MG63 (cell line): ENCODE data around the gene MACROH2A2. TPM values are rescaled to one million over a fixed set of nuclear protein-coding genes. Genes with fewer than 3 reads are reported as not detected.
"Not testable (repeated sequence)": the region's sequence is repeated elsewhere in the genome, so short reads cannot be mapped to it uniquely, and the experiment has no call there.

Experiments used
- DNase-seq: peaks from one replicate; pipeline ENCODE4 v3.0.0-alpha.2; 2020
- H3K27me3 ChIP-seq: fragments of 250-450 bp; sonication (Bioruptor Pico); 2 replicates; pipeline ENCODE4 v1.5.1; 2020; ENCODE audit warnings: mild to moderate bottlenecking, moderate library complexity
- H3K36me3 ChIP-seq: fragments of 250-450 bp; sonication (Bioruptor Pico); 2 replicates; pipeline ENCODE4 v1.5.1; 2020; ENCODE audit warnings: mild to moderate bottlenecking, moderate library complexity
- H3K4me3 ChIP-seq: fragments of 250-450 bp; sonication (Bioruptor Pico); 2 replicates; pipeline ENCODE4 v1.5.1; 2020; ENCODE audit warnings: mild to moderate bottlenecking, moderate library complexity
- H3K9me3 ChIP-seq: fragments of 250-450 bp; sonication (Bioruptor Pico); 2 replicates; pipeline ENCODE4 v1.5.1; 2020; ENCODE audit warnings: mild to moderate bottlenecking, moderate library complexity
- total RNA-seq: library from RNA; depleted of rRNA; stranded (reverse); fragments of >200 nt; shearing (Covaris generic); gene quantifications from 2 replicates; pipeline ENCODE4 v1.2.3, GENCODE V29; 2014; ENCODE audit warnings: low replicate concordance; rRNA removed

Gene MACROH2A2
- 15.0 and 16.3 TPM in 2 replicates for total RNA-seq

DNA sequence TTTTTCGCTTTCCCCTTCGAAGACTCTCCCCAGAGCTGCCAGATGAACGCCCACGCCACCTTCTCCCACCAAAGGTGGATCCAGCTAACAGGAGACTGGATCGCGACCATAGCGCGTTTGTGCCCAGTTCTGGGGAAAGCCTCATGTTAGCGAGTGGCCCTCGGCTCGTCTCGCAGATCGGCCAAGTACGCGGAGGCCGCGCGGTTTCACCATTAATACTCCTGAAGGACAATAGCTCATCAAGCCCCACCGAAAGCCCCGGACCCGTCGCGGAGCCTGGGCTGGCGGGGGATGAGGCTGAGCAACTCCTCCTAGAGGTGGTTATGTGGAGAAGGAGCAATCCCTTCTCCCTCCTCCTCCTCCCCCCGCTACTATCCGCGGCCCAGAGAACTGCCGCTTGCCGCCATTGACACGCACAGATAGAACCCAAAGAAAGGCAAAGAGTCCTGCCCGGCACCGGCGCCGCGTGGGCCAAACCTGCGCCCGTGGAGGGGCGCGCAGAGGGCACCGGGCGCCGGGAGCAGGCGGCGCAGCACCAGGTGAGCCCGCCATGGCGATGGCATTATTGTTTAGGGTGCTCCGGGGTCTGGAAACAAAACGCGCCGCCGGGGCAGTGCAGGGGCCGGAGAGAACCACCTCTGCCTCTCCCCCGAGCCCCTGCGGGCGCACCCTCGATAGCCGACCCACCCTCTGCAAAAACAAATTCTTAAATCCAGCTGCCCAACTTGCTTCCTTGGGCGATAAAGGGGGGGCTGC is at the start of gene MACROH2A2:
Gene MACROH2A2 (plus strand): TSS at position 385 of the 756 bp plus-strand sequence. CDS start 22,813 bp downstream, outside the sequence.
- H3K4me3 ChIP-seq: peak within 1 kb of the TSS; percentile 62
- no peaks in the 10 kb centered on the region for H3K9me3 ChIP-seq
- peaks cover 23% of the 10 kb centered on the region for H3K27me3 ChIP-seq
- peak; percentile 65 for DNase-seq
- H3K36me3 ChIP-seq: no peaks in the 10 kb centered on the region

DNA sequence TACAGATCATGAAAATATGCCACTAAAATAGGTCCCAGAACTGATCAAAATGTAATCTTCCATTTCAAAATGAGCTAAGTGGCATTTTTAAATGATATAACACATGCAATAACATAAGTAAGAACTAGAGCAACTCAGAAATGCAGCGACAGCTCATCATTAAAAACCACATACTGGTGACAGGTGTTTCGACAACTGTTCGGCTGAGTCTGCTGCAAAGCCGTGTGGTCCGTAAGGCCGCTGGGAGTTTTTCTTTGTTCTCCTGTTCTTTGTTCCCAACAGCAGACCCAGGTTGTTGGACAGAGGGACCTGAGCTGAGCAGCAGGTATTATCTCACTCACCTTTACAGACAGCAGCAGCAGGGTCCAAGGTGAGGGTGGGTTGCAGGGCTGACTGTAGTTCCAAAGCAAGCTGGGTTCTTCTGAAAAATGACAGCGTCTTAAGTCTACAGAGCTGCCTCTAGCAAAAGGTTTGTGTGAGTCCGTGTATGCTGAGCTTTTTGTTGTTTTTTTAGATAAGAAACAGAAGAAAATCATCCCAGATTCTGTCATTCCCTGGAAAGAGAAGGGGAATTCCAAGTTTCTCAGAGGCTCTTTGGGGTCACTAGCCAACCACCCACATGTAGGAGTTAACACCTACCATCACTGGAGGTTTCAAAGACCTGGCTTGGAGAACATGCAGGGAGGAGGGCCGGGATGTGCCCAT is 45.4 kb upstream of the MACROH2A2 start:
- H3K27me3 ChIP-seq: peaks cover 15% of the 10 kb centered on the region
- H3K4me3 ChIP-seq: no peak overlapping the region
- no peak for DNase-seq
- H3K36me3 ChIP-seq: no peaks in the 10 kb centered on the region
- H3K9me3 ChIP-seq: no peaks in the 10 kb centered on the region

GRCh38 chr10:70031215-70031614 is 21.4 kb upstream of the MACROH2A2 start:
- no peak for DNase-seq
- H3K36me3 ChIP-seq: no peaks in the 10 kb centered on the region
- H3K9me3 ChIP-seq: peaks cover 6% of the 10 kb centered on the region
- H3K27me3 ChIP-seq: 0 out of 2 replicates have a peak, but pooled peaks cover 3% of the 10 kb centered on the region
- no peak overlapping the region for H3K4me3 ChIP-seq

GRCh38 chr10:70032667-70033289 is 19.9 kb upstream of the MACROH2A2 start:
- H3K9me3 ChIP-seq: peaks cover 6% of the 10 kb centered on the region
- H3K27me3 ChIP-seq: 0 out of 2 replicates have a peak, but pooled peaks cover 3% of the 10 kb centered on the region
- DNase-seq: no peak
- H3K36me3 ChIP-seq: no peaks in the 10 kb centered on the region
- no peak overlapping the region for H3K4me3 ChIP-seq

- DNase-seq: no peak
Measured at GRCh38 chr10:70034232-70034631, 18.4 kb upstream of the MACROH2A2 start.

GRCh38 chr10:70035531-70035930 is 17.1 kb upstream of the MACROH2A2 start:
- Histone ChIP-seq H3K9me3 (peaks cover 2% of the 10 kb centered on the region), H3K4me3 (no peak overlapping the region)
- DNase-seq: no peak

More at GRCh38 chr10:70034232-70034631, 18.4 kb upstream of the MACROH2A2 start:
- Histone ChIP-seq H3K4me3 (no peak overlapping the region), H3K36me3 (no peaks in the 10 kb centered on the region), H3K27me3 (peaks cover 3% of the 10 kb centered on the region; the same call in 1 of the 2 replicates), H3K9me3 (peaks cover 3% of the 10 kb centered on the region)

DNA sequence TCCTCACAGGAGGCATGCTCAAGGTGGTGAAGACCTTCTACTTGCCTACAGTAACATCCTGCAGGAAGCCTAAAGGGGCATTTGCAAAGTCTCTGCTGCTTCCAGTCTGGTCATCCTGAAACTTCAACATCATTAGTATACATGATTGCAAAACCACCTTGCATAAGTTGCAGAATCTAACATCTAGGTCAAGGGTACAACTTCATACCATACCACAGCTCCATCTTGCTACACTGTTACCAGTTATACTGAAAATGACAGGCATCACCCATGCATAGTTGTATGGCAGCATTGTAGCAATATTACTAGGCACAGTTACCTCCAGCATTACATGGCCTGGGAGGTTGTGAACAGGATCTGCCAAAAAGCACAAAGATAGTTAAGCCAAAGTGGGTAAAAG is 13.7 kb upstream of the MACROH2A2 start:
- no peak for DNase-seq
- peaks cover 9% of the 10 kb centered on the region for H3K27me3 ChIP-seq
- H3K9me3 ChIP-seq: no peaks in the 10 kb centered on the region
- no peak overlapping the region for H3K4me3 ChIP-seq
- H3K36me3 ChIP-seq: no peaks in the 10 kb centered on the region

More at GRCh38 chr10:70035531-70035930, 17.1 kb upstream of the MACROH2A2 start:
- no peaks in the 10 kb centered on the region for H3K36me3 ChIP-seq
- peaks cover 3% of the 10 kb centered on the region; the same call in 1 of the 2 replicates for H3K27me3 ChIP-seq

GRCh38 chr10:70041016-70041415 is 11.6 kb upstream of the MACROH2A2 start:
- no peak for DNase-seq
- Histone ChIP-seq H3K4me3 (no peak overlapping the region), H3K27me3 (peaks cover 13% of the 10 kb centered on the region), H3K36me3 (no peaks in the 10 kb centered on the region), H3K9me3 (no peaks in the 10 kb centered on the region)

- H3K9me3 ChIP-seq, DNase-seq, H3K4me3 ChIP-seq, H3K36me3 ChIP-seq: not testable (repeated sequence)
- H3K27me3 ChIP-seq: peaks cover 13% of the 10 kb centered on the region
Measured at GRCh38 chr10:70041739-70042138, 10.9 kb upstream of the MACROH2A2 start.

DNA sequence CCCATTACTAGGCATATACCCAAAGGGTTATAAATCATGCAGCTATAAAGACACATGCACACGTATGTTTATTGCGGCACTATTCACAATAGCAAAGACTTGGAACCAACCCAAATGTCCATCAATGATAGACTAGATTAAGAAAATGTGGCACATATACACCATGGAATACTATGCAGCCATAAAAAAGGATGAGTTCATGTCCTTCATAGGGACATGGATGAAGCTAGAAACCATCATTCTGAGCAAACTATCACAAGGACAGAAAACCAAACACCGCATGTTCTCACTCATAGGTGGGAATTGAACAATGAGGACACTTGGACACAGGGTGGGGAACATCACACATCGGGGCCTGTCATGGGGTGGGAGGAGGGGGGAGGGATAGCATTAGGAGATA is 5.6 kb upstream of the MACROH2A2 start:
- H3K27me3 ChIP-seq: peaks cover 15% of the 10 kb centered on the region
- H3K4me3 ChIP-seq, H3K9me3 ChIP-seq, DNase-seq, H3K36me3 ChIP-seq: not testable (repeated sequence)

DNA sequence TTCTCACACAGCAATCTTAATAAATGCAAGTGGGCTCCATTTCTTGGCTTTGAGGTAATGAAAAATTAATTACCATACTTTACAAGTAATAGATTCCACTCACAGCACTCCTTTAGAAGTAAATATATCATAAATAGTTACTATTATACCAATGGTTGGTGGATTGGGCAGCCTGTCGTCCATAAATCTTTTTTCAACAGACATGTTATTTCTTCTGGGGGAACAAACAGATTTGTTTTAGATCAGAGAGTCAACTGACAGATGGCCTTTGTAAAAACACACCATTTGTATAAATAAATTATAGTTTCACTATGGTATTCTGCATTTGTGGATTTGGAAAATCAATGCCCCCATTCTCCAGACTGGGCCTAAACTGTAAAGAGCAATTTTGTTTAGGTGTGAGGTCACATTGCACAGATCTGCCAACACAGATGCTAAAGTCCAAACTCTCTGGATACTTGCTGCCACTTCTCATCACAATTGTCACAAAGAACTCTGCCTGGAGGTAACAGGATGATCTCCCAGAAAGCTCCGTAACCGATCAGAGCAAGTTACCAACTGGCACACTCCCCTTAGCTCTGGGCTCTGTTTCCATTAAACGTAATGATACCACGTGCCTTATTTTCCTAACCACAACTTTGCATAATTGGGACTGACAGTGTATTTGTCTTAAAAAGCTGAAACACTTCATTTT is 4.5 kb upstream of the MACROH2A2 start:
- H3K4me3 ChIP-seq: no peak overlapping the region
- no peaks in the 10 kb centered on the region for H3K9me3 ChIP-seq
- no peak for DNase-seq
- H3K36me3 ChIP-seq: no peaks in the 10 kb centered on the region
- H3K27me3 ChIP-seq: peaks cover 23% of the 10 kb centered on the region

DNA sequence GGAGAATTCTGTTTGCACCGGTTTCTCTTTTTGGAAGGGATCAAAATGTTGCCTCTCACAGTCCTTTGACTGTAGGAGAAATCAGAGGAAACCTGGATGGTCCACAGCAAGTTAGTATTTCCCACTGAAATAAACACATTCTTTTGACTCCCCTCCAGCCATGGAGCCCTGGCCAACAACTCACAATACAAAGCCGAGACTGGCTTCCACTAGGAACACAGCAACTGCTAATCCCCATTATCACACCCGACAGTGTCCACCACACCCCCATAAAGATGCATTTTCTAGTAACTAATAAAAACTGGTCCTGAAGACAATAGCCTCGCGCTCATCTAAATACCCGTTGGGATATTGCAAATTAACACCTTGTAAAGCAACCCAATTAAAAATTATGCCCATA is 798 bp upstream of the MACROH2A2 start:
- peaks cover 23% of the 10 kb centered on the region for H3K27me3 ChIP-seq
- no peaks in the 10 kb centered on the region for H3K36me3 ChIP-seq
- DNase-seq: no peak
- no peaks in the 10 kb centered on the region for H3K9me3 ChIP-seq
- H3K4me3 ChIP-seq: peak overlapping the region; percentile 62; the same call in 1 of the 2 replicates

DNA sequence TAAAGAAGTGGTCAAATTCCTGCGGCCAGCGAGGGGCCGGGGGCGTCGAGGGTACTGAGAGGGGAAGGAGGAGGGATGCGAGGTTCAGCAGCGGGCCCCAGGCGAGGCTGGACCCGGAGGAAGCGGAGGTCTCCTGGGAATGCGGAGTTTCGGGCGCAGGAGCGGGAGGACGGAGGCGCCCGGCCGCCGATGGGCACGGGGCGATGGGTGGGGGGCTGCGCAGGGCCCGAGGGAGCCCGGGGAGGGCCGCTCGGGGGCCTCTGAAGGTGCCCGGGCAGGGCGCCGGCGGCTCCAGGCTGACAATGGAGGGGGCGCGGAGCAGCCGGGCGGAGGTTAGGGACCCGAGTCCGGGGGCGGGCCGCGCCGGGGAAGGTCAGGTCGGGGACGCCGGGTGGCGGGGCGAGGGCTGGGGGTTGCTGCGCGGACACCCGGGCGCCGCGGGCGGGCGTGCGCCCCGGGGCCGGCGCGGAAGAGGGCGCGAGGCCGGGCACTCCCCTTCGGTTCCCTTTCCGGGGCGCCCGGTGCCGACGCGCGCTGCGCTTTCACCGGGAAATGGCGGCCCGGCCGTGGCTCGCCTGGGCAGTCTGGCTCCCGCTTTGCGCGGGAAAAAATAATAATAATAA is 683 bp downstream of the MACROH2A2 start:
- H3K9me3 ChIP-seq: no peaks in the 10 kb centered on the region
- peak overlapping the region; percentile 62 for H3K4me3 ChIP-seq
- no peaks in the 10 kb centered on the region for H3K36me3 ChIP-seq
- H3K27me3 ChIP-seq: peaks cover 23% of the 10 kb centered on the region
- DNase-seq: peak; percentile 38

DNA sequence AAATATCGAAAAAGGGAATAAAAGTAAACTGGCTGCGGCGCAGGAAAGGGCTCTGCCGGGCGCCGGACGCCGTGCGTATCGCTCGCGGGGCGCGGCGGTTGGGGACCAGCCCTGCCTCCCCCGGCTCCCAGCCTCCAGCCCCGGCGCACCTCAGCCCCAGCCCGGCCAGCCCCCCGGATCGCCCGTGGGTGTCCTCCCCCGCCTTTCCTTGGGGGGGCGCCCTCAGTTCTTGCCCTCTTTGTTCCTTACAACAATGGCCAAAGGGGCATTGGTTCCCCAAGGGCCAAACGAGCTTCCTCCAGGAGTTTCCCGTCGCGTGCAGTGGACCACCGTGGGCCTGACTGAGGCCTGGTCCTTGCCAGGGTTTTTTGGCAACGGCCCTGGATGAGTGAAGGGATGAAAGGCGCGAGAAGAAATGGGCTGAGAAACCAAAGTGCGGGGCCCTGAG is 1.2 kb downstream of the MACROH2A2 start:
- Histone ChIP-seq H3K36me3 (no peaks in the 10 kb centered on the region), H3K9me3 (no peaks in the 10 kb centered on the region), H3K27me3 (peaks cover 23% of the 10 kb centered on the region), H3K4me3 (peak overlapping the region; percentile 62)
- DNase-seq: peak; percentile 9

DNA sequence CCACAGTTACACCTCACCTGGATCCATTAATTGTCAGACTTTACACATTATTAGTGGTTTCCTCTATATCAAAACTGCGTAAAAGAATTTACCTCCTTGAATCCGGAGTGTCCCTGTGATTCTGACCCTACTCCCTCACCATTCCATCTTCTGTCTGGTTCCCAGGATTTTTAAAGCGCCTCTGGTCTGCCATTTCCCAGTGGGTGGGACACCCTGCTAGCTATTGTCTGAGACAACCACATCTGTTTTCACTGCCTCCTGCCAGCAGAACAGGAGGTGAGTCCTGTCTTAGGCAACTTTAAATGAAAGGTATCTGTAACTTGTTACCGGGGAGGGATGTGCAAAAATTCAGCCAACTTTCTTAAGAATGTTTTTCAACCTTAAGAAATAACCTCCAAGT is 2.3 kb downstream of the MACROH2A2 start:
- H3K4me3 ChIP-seq: no peak overlapping the region
- no peaks in the 10 kb centered on the region for H3K9me3 ChIP-seq
- no peak for DNase-seq
- peaks cover 23% of the 10 kb centered on the region for H3K27me3 ChIP-seq
- no peaks in the 10 kb centered on the region for H3K36me3 ChIP-seq

DNA sequence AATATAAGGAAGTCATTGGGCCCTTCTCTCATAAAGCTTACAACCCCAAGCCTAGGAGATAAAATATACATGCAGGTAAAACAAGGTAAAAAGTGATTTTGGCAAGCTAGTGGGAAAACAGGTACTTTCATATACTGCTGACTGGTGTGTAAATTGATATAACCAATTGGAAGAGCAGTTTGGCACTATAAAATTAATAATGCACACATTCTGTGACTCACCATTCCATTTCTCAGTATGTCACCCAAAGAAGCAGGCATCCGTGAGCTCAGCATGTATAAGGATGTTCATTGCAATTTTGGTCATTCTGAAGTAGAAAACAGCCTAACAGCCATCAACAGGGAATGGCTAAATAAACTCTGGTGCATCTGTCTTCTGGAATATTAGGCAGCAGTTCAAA is 2.9 kb downstream of the MACROH2A2 start:
- Histone ChIP-seq H3K36me3 (no peaks in the 10 kb centered on the region), H3K4me3 (no peak overlapping the region)
- no peak for DNase-seq

More for the DNA sequence above, 2.9 kb downstream of the MACROH2A2 start:
- H3K27me3 ChIP-seq: peaks cover 23% of the 10 kb centered on the region
- no peaks in the 10 kb centered on the region for H3K9me3 ChIP-seq
